Natural killer cell (primary cell): ENCODE results near the gene THSD4. TPM values are rescaled to one million over a fixed set of nuclear protein-coding genes. Genes with fewer than 3 reads are reported as not detected.

Experiments
- ATAC-seq, 3 donors: fragments of 150-1000 bp in 2 of 3; fragments of 200-7000 bp in 1 of 3; cut with Tn5 transposase; 1 replicate in 1 of 3; 2 replicates in 2 of 3; pipeline ENCODE4 v1.10.0; 2021; ENCODE audit warnings: mild to moderate bottlenecking in 2 of 3, moderate library complexity in 2 of 3
- DNase-seq, 2 donors: peaks; one replicate each; pipeline versions ENCODE4 v3.0.0 to v3.0.0-alpha.2; 2013 to 2021; ENCODE audit warnings: mixed read lengths in 1 of 2
- H3K27ac ChIP-seq: one replicate; pipeline ENCODE4 v1.5.1; 2013; ENCODE audit warnings: mild to moderate bottlenecking, low read length
- H3K27me3 ChIP-seq: one replicate; pipeline ENCODE4 v1.6.1; 2013; ENCODE audit warnings: low read length; ENCODE audit not compliant: control insufficient read depth, insufficient read depth
- H3K36me3 ChIP-seq: one replicate; pipeline ENCODE4 v1.6.1; 2013; ENCODE audit warnings: low read length; ENCODE audit not compliant: control insufficient read depth, insufficient read depth
- H3K4me1 ChIP-seq: one replicate; pipeline ENCODE4 v1.6.1; 2013; ENCODE audit warnings: low read length; ENCODE audit not compliant: control insufficient read depth, insufficient read depth
- H3K4me3 ChIP-seq: one replicate; pipeline ENCODE4 v1.5.1; 2013; ENCODE audit warnings: low read length
- H3K9me3 ChIP-seq: one replicate; pipeline ENCODE4 v1.6.1; 2013; ENCODE audit warnings: low read length; ENCODE audit not compliant: control insufficient read depth, insufficient read depth
- H3K27ac Mint-ChIP-seq, 2 donors: one replicate each; pipeline ENCODE4 v1.8.0; 2022; ENCODE audit warnings: mild to moderate bottlenecking in 2 of 2, mixed read lengths in 2 of 2, moderate library complexity in 1 of 2
- H3K27me3 Mint-ChIP-seq, 2 donors: one replicate each; pipeline ENCODE4 v1.8.0; 2022; ENCODE audit warnings: low read depth in 2 of 2, mixed read lengths in 2 of 2
- H3K36me3 Mint-ChIP-seq: one replicate; pipeline ENCODE4 v1.8.0; 2022; ENCODE audit warnings: mixed read lengths
- H3K4me1 Mint-ChIP-seq, 2 donors: one replicate each; pipeline ENCODE4 v1.8.0; 2022; ENCODE audit warnings: mixed read lengths in 2 of 2
- H3K4me3 Mint-ChIP-seq: one replicate; pipeline ENCODE4 v1.8.0; 2022; ENCODE audit warnings: mild to moderate bottlenecking, moderate library complexity, mixed read lengths
- H3K9me3 Mint-ChIP-seq, 2 donors: one replicate each; pipeline ENCODE4 v1.8.0; 2022; ENCODE audit warnings: mixed read lengths in 2 of 2
- CTCF ChIP-seq: fragments of 200-600 bp; IDR thresholded peaks from one replicate; pipeline ENCODE4 v1.8.0; 2022; ENCODE audit warnings: antibody characterized with exemption
- WGBS: methylation state at CpG from one replicate; pipeline ENCODE4 v1.1.7; 2013; ENCODE audit warnings: missing lambda C conversion rate; ENCODE audit not compliant: insufficient coverage; 5-methylcytosine and 5-hydroxymethylcytosine counted together
- intact Hi-C: fragments of 100-400 bp; cut with micrococcal nuclease; formaldehyde crosslinking; loops from one replicate; pipeline ENCODE4 v1.14.2; 2022
- total RNA-seq, 4 donors: library from RNA; stranded (reverse); fragments of 120-200 nt in 1 of 4; gene quantifications; one replicate each; pipeline versions ENCODE4 v1.2.3 to v1.2.4, GENCODE V29; 2013 to 2022

Gene THSD4
- total RNA-seq, 3 donors from 2014 or later (not counting 1 experiment from before 2014, with no cell fraction given) = not detected

- intact Hi-C loops = no loop called here
Measured at GRCh38 chr15:71279757-71280141, 164.5 kb downstream of the THSD4 start.

GRCh38 chr15:71280206-71280605, 164.9 kb downstream of the THSD4 start:
- no peak overlapping the region for H3K4me3 ChIP-seq
- H3K9me3 ChIP-seq = no peaks in the 10 kb centered on the region
- Mint-ChIP-seq H3K4me1 (no peaks in the 10 kb centered on the region), H3K36me3 (no peaks in the 10 kb centered on the region), H3K9me3 (no peaks in the 10 kb centered on the region), H3K27ac (no peak overlapping the region), H3K27me3 (peaks cover 8 to 36% of the 10 kb centered on the region in 2 donors), H3K4me3 (no peak overlapping the region)
- no peaks in the 10 kb centered on the region for H3K36me3 ChIP-seq
- no peak for TF ChIP-seq CTCF
- H3K27ac ChIP-seq = no peak overlapping the region
- DNase-seq = no peak
- no peaks in the 10 kb centered on the region for H3K4me1 ChIP-seq
- H3K27me3 ChIP-seq = peaks cover 2% of the 10 kb centered on the region
- no peak for ATAC-seq
- intact Hi-C loops = no loop called here
- WGBS = 78% methylated on average over 1 of the region's 1 CpG

More at GRCh38 chr15:71279757-71280141, 164.5 kb downstream of the THSD4 start:
- H3K27me3 Mint-ChIP-seq = peaks cover 8 to 32% of the 10 kb centered on the region in 2 donors
- ATAC-seq = no peak
- no peak overlapping the region for H3K27ac Mint-ChIP-seq
- Histone ChIP-seq H3K27ac (no peak overlapping the region), H3K36me3 (no peaks in the 10 kb centered on the region), H3K4me1 (no peaks in the 10 kb centered on the region), H3K27me3 (peaks cover 2% of the 10 kb centered on the region), H3K9me3 (no peaks in the 10 kb centered on the region), H3K4me3 (no peak overlapping the region)
- no peak for TF ChIP-seq CTCF
- H3K9me3 Mint-ChIP-seq = no peaks in the 10 kb centered on the region
- no peaks in the 10 kb centered on the region for H3K4me1 Mint-ChIP-seq
- 87% methylated on average over 4 of the region's 4 CpGs for WGBS
- no peak overlapping the region for H3K4me3 Mint-ChIP-seq
- DNase-seq = no peak
- no peaks in the 10 kb centered on the region for H3K36me3 Mint-ChIP-seq

GRCh38 chr15:71281256-71281655, 166.0 kb downstream of the THSD4 start:
- H3K27ac Mint-ChIP-seq = no peak overlapping the region
- no peak overlapping the region for H3K4me3 ChIP-seq
- H3K4me1 ChIP-seq = no peaks in the 10 kb centered on the region
- ATAC-seq (no peak), DNase-seq (no peak)
- no peaks in the 10 kb centered on the region for H3K9me3 ChIP-seq
- H3K27ac ChIP-seq = no peak overlapping the region
- 89% methylated on average over 2 of the region's 3 CpGs for WGBS
- H3K4me3 Mint-ChIP-seq = no peak overlapping the region
- H3K4me1 Mint-ChIP-seq = no peaks in the 10 kb centered on the region
- H3K9me3 Mint-ChIP-seq = no peaks in the 10 kb centered on the region
- peaks cover 2% of the 10 kb centered on the region for H3K27me3 ChIP-seq
- intact Hi-C loops = no loop called here
- no peak for TF ChIP-seq CTCF
- H3K27me3 Mint-ChIP-seq = peaks cover 8 to 41% of the 10 kb centered on the region in 2 donors
- H3K36me3 ChIP-seq = no peaks in the 10 kb centered on the region
- no peaks in the 10 kb centered on the region for H3K36me3 Mint-ChIP-seq

- Histone ChIP-seq H3K4me1 (no peaks in the 10 kb centered on the region), H3K27me3 (peaks cover 2% of the 10 kb centered on the region), H3K4me3 (no peak overlapping the region), H3K9me3 (no peaks in the 10 kb centered on the region), H3K36me3 (no peaks in the 10 kb centered on the region), H3K27ac (no peak overlapping the region)
- no peaks in the 10 kb centered on the region for H3K4me1 Mint-ChIP-seq
- no peak overlapping the region for H3K4me3 Mint-ChIP-seq
- peaks cover 8 to 50% of the 10 kb centered on the region in 2 donors for H3K27me3 Mint-ChIP-seq
- no peaks in the 10 kb centered on the region for H3K36me3 Mint-ChIP-seq
- H3K9me3 Mint-ChIP-seq = no peaks in the 10 kb centered on the region
- intact Hi-C loops = no loop called here
- TF ChIP-seq CTCF = no peak
- no peak for ATAC-seq
- no peak for DNase-seq
- no peak overlapping the region for H3K27ac Mint-ChIP-seq
- 95% methylated on average over 3 of the region's 3 CpGs for WGBS
Measured at GRCh38 chr15:71282076-71282475, 166.8 kb downstream of the THSD4 start.
